ENCODE measurements around the gene PRRX2.

PRRX2 gene

DNA sequence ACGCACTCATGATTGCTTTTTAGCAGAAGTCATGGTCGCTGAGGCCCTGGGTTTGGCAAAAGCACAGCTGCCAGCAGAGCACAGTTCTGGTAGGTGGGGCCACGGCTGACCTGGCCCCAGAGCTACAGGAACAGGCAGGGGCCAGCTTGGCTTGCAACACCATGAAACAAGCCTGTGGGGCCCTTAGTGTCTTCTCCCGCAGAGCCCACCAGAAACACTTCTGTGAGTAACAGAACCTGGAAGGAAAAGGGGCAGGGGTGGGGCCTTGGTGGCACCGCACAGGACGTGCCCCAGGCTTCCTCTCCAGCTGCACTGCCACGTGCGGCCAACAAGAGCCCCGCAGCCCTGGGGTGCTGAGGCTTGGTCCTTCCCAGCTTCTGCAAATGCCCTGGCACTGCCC, 28.3 kb upstream of the PRRX2 start:
- no peak for DNase-seq (ENCODE audit: low spot score)

DNA sequence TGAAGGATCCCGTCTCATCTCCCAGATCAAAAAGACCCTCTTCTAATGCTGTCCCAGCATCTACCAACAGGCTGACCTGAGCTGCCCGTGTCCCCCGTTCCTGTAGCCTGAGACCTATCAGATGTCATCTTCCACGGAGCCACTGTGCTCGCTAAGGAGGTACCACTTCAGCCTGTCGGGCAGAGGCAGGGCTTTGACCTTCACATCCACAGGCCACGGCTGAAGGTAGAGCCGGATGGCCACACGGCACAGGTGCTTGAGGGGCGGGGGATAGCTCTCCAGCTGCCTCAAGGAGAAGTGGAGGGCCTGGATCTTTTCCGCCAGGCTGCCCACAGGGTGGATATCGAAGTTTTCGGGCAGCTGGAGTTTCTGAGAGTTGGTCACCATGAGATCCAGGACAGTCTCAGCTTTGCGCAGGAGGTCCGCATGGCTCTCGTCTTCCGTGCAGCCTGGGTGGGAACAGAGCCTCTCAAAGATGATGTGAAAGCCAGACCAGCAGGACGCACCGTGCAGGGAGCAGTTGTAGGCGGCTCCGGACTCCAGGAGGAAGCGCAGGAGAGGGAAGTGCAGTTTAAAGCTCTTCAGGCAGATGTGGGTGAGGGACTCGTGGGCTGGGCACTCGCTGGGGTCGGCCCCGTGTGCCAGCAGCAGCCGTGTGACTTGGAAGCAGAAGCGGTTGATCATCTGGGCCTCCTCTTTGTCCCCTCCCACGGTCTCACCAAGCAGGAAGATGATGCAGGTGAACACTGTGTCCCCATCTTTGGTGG, 27.6 kb upstream of the PRRX2 start:
- no peak for DNase-seq (ENCODE audit: low spot score)

DNA sequence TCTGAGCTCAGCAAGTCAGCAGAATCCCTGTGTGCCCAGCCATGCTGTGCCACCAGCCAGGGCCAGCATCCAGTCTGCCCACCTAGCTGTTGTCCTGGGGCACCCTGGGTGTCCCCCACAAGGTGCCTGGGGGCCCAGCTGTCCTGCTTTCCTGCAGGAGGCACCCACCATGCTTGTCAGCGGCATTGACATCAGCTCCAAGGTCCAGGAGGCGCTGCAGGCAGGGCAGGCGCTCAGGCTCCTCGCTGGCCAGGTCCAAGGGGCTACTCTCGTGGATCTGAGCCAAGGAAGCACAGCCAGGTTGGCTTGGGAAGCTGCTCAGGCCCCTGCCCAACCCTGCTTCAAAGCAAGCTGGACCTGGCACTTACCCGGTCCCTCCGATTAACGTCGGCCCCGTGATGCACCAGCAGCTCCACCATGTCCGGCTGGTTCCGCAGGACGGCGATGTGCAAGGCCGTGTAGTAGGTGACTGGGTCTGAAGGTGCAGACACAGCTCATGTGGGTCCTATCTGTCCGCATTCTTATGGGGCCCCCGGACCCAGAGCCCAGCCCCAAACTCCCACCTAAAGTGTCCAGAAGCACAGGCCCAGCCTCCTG, 26.3 kb upstream of the PRRX2 start:
- no peak for DNase-seq (ENCODE audit: low spot score)

- DNase-seq (ENCODE audit: low spot score) = no peak
Observed at GRCh38 chr9:129639756-129640085, 25.7 kb upstream of the PRRX2 start.

GRCh38 chr9:129640086-129640870, 25.2 kb upstream of the PRRX2 start:
- DNase-seq (ENCODE audit: low spot score) = no peak

GRCh38 chr9:129640871-129641749, 24.3 kb upstream of the PRRX2 start:
- DNase-seq (ENCODE audit: low spot score) = no peak

GRCh38 chr9:129641750-129642585, 23.5 kb upstream of the PRRX2 start, which contains the start of gene ASB6:
TSS of gene ASB6 (minus strand) at chr9:129642151. CDS start at chr9:129641999, 152 bp downstream.
- DNase-seq (ENCODE audit: low spot score) = peak; percentile 94

GRCh38 chr9:129643706-129644105, 21.7 kb upstream of the PRRX2 start:
- no peak for DNase-seq (ENCODE audit: low spot score)

GRCh38 chr9:129644365-129644764, 21.1 kb upstream of the PRRX2 start:
- DNase-seq (ENCODE audit: low spot score) = no peak

DNA sequence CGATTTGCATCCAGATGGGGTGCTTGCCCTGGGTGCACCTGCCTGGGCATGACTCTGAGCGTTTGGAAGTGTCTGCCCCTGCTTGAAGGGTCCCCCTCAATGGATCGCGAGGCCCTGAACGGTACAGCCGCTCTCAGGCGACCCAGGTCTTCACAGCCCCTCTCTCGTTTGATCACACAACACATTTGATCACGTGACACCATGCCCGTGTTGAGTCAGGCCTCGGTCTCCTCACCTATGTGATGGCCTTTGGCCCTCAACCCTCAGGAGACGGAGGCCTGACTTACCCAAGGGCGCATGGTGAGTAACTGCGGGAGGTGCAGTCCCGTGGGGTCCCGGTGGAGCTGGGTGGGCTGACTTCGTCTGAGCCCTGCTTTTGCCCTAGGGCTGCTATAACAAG, 20.5 kb upstream of the PRRX2 start:
- DNase-seq (ENCODE audit: low spot score) = no peak

DNA sequence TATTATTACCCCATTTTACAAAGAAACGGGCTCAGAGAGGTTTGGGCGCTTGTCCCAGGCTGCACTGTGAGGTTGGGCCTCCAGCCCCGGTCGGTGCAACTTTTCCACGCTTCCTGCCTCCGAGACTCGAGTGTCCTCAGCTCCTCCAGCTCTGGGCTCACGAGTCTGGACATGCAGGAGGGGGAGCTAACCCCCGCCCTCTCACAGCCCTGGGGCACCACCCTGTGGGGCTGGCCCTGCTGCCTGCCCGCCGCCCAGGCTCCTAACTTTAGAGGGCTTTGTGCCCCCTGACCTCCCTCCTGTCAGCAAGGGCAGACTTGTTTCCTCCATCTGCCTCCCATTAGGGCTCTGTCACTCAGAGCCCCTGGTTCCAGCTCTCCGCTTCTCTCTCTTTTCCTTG, 19.2 kb upstream of the PRRX2 start:
- no peak for DNase-seq (ENCODE audit: low spot score)

DNA sequence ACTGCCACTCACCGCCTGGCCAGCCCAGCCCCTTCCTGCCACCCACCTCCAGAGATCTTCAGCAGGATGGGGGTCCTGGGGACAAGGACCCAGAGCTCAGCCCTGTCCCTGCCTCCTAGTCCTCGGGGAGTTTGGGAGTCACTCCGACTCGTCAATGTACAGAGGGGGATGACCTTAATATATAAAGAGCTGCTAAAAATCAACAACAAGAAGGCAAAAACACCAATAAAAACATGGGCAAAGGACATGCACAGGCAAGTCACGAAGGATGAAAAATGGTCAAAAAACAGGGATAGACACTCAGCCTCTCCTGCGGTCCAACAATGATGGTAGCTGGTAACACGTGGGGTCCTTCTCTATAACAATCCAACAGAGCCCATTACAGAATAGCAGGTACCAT, 18.8 kb upstream of the PRRX2 start:
- DNase-seq (ENCODE audit: low spot score) = no peak

DNA sequence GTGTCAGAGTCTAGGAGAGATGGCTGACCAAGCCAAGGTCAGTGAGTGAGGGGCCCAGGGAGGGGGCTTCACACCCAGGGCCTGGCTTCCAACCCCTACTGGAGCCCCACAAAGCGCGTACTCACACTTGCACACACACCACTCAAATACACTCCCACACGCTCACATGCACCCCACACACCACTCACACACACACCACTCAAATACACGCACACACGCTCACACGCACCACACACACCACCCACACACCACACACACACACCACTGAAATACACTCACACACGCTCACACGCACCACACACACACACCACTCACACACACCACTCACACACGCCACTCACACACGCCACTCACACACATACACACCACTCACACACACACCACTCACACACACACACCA, 17.8 kb upstream of the PRRX2 start:
- no peak for DNase-seq (ENCODE audit: low spot score)

GRCh38 chr9:129648092-129648763, 17.2 kb upstream of the PRRX2 start:
- no peak for DNase-seq (ENCODE audit: low spot score)

DNA sequence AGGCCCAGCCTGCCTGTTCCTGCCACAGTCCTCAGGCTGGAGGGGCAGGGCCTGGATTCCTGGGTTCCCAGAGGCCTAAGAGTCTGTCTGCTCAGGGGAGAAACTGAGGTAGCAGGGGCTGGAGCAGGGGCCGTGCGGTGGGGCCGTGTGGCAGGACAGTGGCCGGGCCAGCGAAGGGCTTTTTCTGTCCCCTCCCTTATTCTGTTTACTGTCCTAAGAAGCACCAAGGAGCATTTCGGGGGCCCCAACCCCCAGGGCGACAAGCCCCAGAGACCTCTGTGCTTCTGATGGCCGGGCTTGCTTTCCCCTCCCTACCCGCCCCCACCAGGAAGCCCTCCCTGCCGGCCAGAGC, 16.7 kb upstream of the PRRX2 start:
- no peak for DNase-seq (ENCODE audit: low spot score)

DNA sequence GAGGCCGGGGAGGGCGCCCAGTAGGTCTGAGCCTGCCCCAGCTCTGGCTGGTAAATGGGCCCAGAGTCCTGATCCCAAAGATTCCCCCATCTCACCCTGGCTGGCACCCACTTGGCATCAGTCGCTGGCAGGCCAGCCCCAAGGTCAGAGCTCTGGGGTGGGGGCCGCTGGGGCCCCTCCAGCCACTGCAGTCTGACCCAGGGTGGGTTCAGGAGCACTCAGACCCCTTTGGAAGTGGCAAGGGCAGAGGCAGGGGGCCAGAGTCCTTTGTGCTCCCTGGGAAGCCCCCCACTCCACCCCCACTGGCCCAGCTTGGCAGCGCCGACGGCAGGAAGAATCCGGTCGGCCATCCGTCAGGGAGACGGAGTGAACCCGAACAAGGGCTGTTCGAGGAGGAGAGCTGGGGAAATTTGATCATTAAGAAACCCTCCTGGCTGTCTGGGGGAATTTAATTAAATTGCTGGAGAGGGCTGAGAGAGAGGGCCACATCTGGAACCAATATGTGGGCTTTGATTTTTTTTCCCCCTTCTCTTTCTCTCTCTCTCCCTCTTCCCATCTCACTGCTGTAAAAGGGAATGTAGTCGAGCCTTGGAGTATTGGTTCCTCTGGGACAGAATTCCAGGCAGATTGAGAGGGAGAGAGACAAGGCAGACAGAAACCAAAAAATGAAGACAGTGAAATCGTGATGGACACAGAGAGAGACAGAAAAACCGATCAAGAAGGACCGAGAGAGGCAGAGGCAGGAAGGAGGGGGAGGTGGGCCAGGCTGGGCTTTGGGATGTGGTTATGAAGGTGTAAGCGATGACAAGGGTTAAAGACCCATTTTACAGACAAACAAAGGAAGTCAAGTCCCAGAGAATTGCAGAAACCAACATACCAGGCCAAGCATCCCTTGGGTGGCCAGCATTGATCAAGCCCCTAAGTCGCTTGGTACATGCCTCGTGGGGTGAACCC, 15.4 kb upstream of the PRRX2 start:
- no peak for DNase-seq (ENCODE audit: low spot score)

- no peak for DNase-seq (ENCODE audit: low spot score)
Observed at GRCh38 chr9:129650680-129651235, 14.7 kb upstream of the PRRX2 start.

DNA sequence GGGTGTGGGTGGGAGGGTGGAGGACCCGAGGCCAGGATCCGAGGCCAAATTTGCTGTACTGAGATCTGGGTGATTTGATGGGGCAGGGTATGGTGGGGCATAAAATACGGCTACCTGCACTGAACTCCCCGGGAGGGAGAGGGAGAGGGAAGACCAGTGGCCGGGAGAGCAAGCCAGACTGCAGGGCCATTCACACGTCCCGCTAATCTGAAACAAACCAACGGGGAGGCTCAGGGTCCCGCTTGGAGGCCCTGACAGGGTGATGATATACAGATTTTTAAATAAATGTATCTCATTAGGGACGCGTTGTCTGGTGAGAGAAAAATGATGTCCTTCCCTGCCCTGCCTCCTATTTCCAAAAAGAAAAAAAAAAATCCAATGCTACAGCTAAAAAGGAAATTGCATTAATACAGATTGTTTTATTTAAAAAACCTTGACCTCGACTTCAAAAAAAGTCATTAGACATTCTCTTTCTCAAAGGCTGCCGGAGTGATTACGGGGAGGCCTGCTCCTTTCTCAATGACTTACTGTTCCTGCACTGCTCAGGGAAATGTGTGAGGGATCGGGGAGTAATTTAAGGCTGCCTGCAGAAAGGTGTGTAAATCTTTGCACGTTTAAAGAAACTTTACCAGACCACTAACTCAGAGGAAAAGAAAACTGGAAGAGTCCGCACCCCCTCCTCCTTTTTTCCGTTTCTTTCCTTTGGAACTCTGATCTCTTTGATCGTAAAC, 11.5 kb upstream of the PRRX2 start:
- no peak for DNase-seq (ENCODE audit: low spot score)
